ENCODE data around the gene ZMYND8.
"Not testable (repeated sequence)": the region's sequence is repeated elsewhere in the genome, so short reads cannot be mapped to it uniquely, and the experiment has no call there.

The ZMYND8 gene

DNA sequence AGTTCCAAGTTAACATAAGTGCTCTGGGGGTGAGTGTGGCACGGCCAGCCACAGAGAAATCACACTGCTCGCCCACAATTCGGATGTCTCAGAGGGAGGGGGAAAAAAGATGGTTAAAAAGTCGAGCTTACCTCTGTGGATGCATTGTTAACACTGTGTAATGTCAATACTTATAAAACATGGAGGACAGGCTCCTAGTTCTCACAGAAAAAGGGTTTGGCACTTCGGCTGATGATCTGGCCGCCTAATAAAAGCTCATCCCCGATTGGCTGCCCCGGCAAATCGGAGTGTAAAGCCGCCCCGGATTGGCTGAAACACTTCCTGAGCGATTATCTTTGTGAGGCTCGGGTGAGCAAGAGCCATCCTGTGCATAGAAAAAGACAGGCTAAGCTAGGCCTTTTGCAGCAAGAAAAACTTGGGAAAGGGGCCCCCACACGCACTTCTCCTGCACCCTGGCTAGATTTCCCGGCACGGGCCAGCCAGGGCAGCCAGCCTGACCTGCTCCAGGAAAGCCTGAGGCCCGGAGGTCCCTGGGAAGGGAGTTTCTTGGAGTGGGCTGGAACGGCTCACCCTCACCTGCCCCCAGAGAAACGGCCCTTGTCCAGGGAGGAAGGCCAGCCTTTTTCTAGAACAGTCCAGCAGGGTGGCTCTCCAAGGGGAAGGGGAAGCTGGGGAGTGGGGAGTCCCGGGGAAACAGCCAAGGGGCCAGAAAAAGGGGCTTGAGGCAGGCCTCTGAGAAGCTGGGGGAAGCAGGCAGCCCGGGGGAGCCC, at the start of gene ZMYND8:
ZMYND8 (minus strand) TSS at position 174 of the 770 bp plus-strand sequence; CDS start at position 145, 29 bp downstream.
- TF ChIP-seq, protein P1, sequence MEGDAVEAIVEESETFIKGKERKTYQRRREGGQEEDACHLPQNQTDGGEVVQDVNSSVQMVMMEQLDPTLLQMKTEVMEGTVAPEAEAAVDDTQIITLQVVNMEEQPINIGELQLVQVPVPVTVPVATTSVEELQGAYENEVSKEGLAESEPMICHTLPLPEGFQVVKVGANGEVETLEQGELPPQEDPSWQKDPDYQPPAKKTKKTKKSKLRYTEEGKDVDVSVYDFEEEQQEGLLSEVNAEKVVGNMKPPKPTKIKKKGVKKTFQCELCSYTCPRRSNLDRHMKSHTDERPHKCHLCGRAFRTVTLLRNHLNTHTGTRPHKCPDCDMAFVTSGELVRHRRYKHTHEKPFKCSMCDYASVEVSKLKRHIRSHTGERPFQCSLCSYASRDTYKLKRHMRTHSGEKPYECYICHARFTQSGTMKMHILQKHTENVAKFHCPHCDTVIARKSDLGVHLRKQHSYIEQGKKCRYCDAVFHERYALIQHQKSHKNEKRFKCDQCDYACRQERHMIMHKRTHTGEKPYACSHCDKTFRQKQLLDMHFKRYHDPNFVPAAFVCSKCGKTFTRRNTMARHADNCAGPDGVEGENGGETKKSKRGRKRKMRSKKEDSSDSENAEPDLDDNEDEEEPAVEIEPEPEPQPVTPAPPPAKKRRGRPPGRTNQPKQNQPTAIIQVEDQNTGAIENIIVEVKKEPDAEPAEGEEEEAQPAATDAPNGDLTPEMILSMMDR (IDR thresholded peaks at IDR 0.05; ENCODE audit: low read depth, low read length): no peak
- DNase-seq (ENCODE audit: low read depth, low spot score): peak; percentile 95

DNA sequence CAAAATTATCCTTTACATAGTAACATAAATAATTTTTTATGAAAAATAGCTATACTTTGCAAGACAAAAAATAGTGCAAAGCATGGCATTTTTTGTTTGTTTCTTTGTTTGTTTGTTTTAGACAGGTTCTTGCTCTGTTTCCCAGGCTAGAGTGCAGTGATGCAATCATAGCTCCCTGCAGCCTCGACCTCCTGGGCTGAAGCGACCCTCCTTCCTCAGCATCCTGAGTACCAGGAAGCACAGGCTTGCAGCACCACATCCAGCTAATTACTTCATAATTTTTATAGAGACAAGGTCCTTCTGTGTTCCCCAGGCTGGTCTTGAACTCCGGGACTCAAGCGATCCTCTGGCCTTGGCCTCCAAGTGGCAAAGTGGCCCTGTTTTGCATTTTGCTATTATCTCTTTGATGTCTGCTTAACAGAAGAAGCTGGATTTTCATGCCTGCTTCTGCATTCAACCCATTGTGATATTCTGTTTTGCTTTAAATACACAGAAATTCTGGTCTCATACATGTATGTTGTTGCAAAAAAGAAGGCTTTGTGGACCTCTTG, 49.4 kb upstream of the ZMYND8 start:
- DNase-seq (ENCODE audit: low read depth, low spot score): no peak
- TF ChIP-seq, protein P1 (IDR thresholded peaks at IDR 0.05; ENCODE audit: low read depth, low read length): no peak
- in situ Hi-C loops (cut with HindIII; ENCODE audit: low sequenced_read_pairs): no loop called here
- H3K4me3 ChIP-seq (ENCODE audit: low read depth, low read length): no peak overlapping the region

More for the DNA sequence above, at the start of gene ZMYND8:
- in situ Hi-C loops (cut with HindIII; ENCODE audit: low sequenced_read_pairs): no loop called here
- H3K4me3 ChIP-seq (ENCODE audit: low read depth, low read length): peak within 1 kb of the TSS; percentile 19

GRCh38 chr20:47400685-47401084, 44.2 kb upstream of the ZMYND8 start:
- no peak for DNase-seq (ENCODE audit: low read depth, low spot score)
- in situ Hi-C loops (cut with HindIII; ENCODE audit: low sequenced_read_pairs): no loop called here
- TF ChIP-seq, protein P1 (IDR thresholded peaks at IDR 0.05; ENCODE audit: low read depth, low read length): no peak
- no peak overlapping the region for H3K4me3 ChIP-seq (ENCODE audit: low read depth, low read length)

DNA sequence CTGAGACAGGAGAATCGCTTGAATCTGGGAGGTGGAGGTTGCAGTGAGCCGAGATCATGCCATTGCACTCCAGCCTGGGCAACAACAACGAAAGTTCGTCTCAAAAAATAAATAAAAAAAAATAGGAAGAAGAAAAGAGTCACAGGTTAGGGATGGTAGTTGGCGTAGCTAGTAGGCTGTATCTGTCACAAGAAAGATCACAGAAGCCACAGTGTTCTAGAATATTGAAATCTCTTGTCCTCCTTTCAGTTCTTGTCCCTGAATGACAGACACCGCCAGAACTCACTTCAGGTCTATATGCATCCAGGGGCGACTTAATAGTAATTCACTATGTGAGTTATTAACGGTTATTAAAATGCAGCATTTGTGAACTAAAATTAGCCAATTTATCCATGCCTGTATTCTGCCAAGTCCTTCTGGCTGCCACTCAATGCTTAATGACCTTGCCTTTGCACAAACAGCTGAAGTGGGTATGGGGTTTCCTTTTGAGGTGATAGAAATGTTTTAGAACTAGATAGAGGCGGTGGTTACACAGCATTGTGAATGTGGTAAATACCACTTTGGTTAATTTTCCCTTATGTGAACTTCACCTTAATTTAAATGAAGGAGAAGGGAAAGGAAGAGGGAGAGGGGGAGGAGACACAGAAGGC, 41.3 kb upstream of the ZMYND8 start:
- in situ Hi-C loops (cut with HindIII; ENCODE audit: low sequenced_read_pairs): no loop called here
- no peak for DNase-seq (ENCODE audit: low read depth, low spot score)
- TF ChIP-seq, protein P1 (IDR thresholded peaks at IDR 0.05; ENCODE audit: low read depth, low read length): no peak
- H3K4me3 ChIP-seq (ENCODE audit: low read depth, low read length): no peak overlapping the region

GRCh38 chr20:47396762-47397476, 40.4 kb upstream of the ZMYND8 start:
- no peak for DNase-seq (ENCODE audit: low read depth, low spot score)
- TF ChIP-seq, protein P1 (IDR thresholded peaks at IDR 0.05; ENCODE audit: low read depth, low read length): no peak
- H3K4me3 ChIP-seq (ENCODE audit: low read depth, low read length): no peak overlapping the region
- in situ Hi-C loops (cut with HindIII; ENCODE audit: low sequenced_read_pairs): no loop called here

DNA sequence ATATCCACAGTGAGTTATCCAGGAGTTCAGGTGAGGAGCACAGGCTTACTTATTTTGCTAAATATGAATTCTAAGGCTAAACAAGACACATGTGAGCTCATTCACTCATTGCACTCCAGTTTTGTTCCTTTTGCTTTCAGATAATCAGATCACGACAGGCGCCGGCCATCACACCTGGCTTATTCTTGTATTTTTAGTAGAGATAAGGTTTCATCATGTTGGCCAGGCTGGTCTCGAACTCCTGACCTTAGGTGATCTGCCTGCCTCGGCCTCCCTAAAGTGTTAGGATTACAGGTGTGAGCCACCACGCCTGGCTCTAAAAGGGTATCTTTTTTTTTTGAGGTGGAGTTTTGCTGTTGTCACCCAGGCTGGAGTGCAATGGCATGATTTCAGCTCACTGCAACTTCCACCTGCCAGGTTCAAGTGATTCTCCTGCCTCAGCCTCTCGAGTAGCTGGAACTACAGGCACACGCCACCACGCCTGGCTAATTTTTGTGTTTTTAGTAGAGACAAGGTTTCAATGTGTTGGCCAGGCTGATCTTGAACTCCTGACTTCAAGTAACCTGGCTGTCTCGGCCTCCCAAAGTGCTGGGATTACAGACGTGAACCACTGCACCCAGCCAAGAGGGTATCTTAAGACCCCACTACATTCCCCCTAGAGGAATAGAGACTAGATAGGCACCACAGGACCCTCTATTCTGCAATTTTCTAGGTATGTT, 37.5 kb upstream of the ZMYND8 start:
- H3K4me3 ChIP-seq (ENCODE audit: low read depth, low read length); in situ Hi-C loops (cut with HindIII; ENCODE audit: low sequenced_read_pairs); DNase-seq (ENCODE audit: low read depth, low spot score): not testable (repeated sequence)

Data from astrocyte of the spinal cord (primary cell).